ENCODE measurements around the gene HOXB8.

Gene HOXB8

DNA sequence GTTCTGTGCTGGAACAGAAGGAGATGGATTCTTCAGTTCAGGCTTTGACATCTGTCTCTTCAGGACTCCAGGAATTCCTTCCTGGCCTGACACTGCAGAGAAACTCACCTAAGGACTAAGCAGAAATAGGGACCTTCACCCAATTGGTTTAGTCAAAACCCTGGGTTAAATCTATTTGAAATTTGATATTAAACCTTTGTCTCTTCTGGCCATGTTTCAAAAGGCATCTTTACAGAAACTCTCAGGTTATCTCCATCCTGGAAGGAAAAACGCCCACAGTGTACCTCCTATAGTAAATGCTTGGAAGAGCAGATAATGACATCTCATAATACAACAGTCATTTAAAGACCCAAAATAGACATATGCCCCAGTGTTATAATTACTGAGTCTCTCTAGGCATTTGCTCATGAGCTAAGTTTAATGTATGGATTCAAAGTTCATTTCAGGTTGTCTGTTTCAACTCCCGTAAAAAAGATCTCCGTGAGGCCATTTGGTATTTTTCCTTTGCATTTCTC is 31.3 kb downstream of the HOXB8 start:
- TF ChIP-seq, protein P1, sequence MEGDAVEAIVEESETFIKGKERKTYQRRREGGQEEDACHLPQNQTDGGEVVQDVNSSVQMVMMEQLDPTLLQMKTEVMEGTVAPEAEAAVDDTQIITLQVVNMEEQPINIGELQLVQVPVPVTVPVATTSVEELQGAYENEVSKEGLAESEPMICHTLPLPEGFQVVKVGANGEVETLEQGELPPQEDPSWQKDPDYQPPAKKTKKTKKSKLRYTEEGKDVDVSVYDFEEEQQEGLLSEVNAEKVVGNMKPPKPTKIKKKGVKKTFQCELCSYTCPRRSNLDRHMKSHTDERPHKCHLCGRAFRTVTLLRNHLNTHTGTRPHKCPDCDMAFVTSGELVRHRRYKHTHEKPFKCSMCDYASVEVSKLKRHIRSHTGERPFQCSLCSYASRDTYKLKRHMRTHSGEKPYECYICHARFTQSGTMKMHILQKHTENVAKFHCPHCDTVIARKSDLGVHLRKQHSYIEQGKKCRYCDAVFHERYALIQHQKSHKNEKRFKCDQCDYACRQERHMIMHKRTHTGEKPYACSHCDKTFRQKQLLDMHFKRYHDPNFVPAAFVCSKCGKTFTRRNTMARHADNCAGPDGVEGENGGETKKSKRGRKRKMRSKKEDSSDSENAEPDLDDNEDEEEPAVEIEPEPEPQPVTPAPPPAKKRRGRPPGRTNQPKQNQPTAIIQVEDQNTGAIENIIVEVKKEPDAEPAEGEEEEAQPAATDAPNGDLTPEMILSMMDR (IDR thresholded peaks at IDR 0.05; ENCODE audit: poor library complexity, severe bottlenecking), result no peak
- no peak for DNase-seq (ENCODE audit: low spot score)
- Histone ChIP-seq H3K4me1 (ENCODE audit: insufficient read depth, poor library complexity, severe bottlenecking) (peaks cover 6% of the 10 kb centered on the region), H3K36me3 (ENCODE audit: low read depth) (no peaks in the 10 kb centered on the region), H3K9me3 (ENCODE audit: severe bottlenecking) (no peaks in the 10 kb centered on the region), H3K4me3 (ENCODE audit: severe bottlenecking) (no peak overlapping the region), H3K27me3 (ENCODE audit: insufficient read depth, poor library complexity, severe bottlenecking) (no peaks in the 10 kb centered on the region), H3K27ac (ENCODE audit: poor library complexity, severe bottlenecking) (no peak overlapping the region)
- no peak for ATAC-seq (ENCODE audit: low read depth)

DNA sequence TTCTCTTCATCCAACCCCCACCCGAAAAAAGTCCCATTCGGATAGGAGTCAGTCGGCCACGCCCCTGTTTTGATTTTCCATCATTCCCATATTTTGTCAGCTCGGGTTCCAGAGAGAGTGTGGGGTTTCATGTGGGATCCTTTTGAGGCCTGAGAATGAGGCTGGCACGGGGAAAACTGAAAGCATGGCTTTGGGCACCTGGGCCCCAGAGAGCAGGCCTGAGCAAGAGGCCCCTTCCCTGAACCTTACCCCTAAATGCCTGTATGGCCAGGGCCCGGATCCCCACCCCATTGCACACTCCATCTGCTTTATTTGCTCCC is 32.4 kb downstream of the HOXB8 start:
- Histone ChIP-seq H3K27ac (ENCODE audit: poor library complexity, severe bottlenecking) (no peak overlapping the region), H3K4me1 (ENCODE audit: insufficient read depth, poor library complexity, severe bottlenecking) (peaks cover 5% of the 10 kb centered on the region), H3K4me3 (ENCODE audit: severe bottlenecking) (no peak overlapping the region), H3K27me3 (ENCODE audit: insufficient read depth, poor library complexity, severe bottlenecking) (no peaks in the 10 kb centered on the region), H3K36me3 (ENCODE audit: low read depth) (no peaks in the 10 kb centered on the region), H3K9me3 (ENCODE audit: severe bottlenecking) (no peaks in the 10 kb centered on the region)
- DNase-seq (ENCODE audit: low spot score), result no peak
- TF ChIP-seq, protein P1 (IDR thresholded peaks at IDR 0.05; ENCODE audit: poor library complexity, severe bottlenecking), result no peak
- no peak for ATAC-seq (ENCODE audit: low read depth)

DNA sequence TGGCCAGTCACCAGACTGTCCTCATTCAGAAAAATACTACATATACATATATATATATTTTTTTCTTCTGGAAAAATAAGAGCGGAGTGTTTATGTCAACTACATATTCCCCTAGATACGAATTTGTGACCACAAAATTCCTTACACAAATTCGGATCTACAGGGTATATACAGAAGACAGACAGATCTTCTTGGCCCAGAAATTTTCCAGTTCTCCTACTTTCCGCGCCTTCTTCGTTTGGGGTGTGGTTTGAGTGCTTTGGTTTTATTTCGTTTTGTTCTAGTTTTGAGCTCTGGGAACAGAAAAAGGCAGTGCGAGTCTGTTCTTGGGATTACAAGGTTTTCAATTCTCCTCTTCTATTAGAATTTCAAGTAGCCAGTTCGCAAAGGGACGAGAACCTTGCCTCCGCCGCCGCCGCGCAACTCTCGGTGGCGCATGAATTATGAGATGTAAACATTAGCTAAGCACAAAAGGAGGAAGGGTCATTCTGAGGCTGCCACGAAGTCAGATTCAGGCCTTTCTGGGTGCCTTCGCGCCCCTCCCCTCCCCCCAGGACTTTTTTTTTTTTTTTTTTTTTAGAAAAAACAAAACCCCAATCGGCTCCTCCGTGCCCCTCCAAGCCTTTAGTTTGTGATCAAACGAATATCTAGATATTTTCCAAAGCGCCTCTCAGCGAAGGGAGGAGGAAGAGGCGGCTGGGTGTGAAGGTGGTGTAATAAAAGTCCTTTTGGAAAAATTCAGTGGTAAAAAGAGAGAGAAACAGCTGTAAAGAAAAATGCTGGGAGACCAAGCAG is 35.1 kb downstream of the HOXB8 start:
- Histone ChIP-seq H3K4me1 (ENCODE audit: insufficient read depth, poor library complexity, severe bottlenecking) (no peaks in the 10 kb centered on the region), H3K36me3 (ENCODE audit: low read depth) (peaks cover 5% of the 10 kb centered on the region), H3K27me3 (ENCODE audit: insufficient read depth, poor library complexity, severe bottlenecking) (no peaks in the 10 kb centered on the region), H3K9me3 (ENCODE audit: severe bottlenecking) (no peaks in the 10 kb centered on the region), H3K4me3 (ENCODE audit: severe bottlenecking) (no peak overlapping the region), H3K27ac (ENCODE audit: poor library complexity, severe bottlenecking) (no peak overlapping the region)
- TF ChIP-seq, protein P1 (IDR thresholded peaks at IDR 0.05; ENCODE audit: poor library complexity, severe bottlenecking), result no peak
- ATAC-seq (ENCODE audit: low read depth) (no peak), DNase-seq (ENCODE audit: low spot score) (no peak)

DNA sequence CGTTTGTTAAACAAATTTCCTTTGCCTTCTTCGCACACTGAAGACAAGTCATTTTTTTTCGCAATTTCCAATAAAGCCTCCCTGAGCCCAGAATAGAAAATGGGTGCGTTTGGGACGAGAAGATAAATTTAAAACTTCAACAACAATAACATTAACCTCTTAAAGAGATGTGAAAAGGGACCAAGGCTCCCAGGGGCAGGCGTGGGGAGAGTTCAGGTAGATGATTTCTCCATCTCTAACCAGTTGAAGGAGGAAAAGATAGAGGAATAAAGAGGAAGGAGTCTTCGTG is 35.7 kb downstream of the HOXB8 start:
- no peaks in the 10 kb centered on the region for H3K27me3 ChIP-seq (ENCODE audit: insufficient read depth, poor library complexity, severe bottlenecking)
- ATAC-seq (ENCODE audit: low read depth), result no peak

More for the DNA sequence above, 35.7 kb downstream of the HOXB8 start:
- DNase-seq (ENCODE audit: low spot score), result no peak
- H3K27ac ChIP-seq (ENCODE audit: poor library complexity, severe bottlenecking), result no peak overlapping the region
- no peaks in the 10 kb centered on the region for H3K4me1 ChIP-seq (ENCODE audit: insufficient read depth, poor library complexity, severe bottlenecking)
- H3K4me3 ChIP-seq (ENCODE audit: severe bottlenecking), result no peak overlapping the region
- no peaks in the 10 kb centered on the region for H3K9me3 ChIP-seq (ENCODE audit: severe bottlenecking)
- TF ChIP-seq, protein P1 (IDR thresholded peaks at IDR 0.05; ENCODE audit: poor library complexity, severe bottlenecking), result no peak
- peaks cover 5% of the 10 kb centered on the region for H3K36me3 ChIP-seq (ENCODE audit: low read depth)

Data from RWPE2 (cell line).